ENCODE measurements around the gene TXNDC11.

DNA sequence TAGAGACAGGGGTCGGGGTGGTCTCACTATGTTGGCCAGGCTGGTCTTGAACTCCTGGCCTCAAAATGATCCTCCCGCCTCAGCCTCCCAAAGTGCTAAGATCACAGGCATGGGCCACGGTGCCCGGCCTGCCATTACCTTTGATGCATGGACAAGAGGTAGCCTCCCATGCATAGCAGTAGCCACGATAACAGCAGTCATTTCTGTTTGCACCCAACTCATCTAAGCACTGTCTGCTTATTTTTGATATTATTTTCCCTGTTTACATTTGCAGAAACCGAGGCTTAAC, 111.9 kb downstream of the TXNDC11 start:
- no peak for TF ChIP-seq POLR2A (IDR thresholded peaks at IDR 0.05)
- TF ChIP-seq CTCF (IDR thresholded peaks at IDR 0.05) = no peak

Data from upper lobe of left lung (tissue), 4 donors.